Spinal cord (tissue), 10 donors: ENCODE data around the gene SPON2. TPM values are rescaled to one million over a fixed set of nuclear protein-coding genes. Genes with fewer than 3 reads are reported as not detected.

Experiments
- DNase-seq, 6 donors: peaks; one replicate each; pipeline versions ENCODE4 v3.0.0 to v3.0.0-alpha.2; 2013 to 2015; ENCODE audit warnings: low spot score in 6 of 6, low read depth in 4 of 6
- H3K27ac ChIP-seq: one replicate; pipeline ENCODE4 v1.5.1; 2013; ENCODE audit warnings: low read depth, low read length, control low read depth
- H3K27me3 ChIP-seq: one replicate; pipeline ENCODE4 v1.6.1; 2013; ENCODE audit warnings: low read length; ENCODE audit not compliant: control insufficient read depth, insufficient read depth
- H3K36me3 ChIP-seq: one replicate; pipeline ENCODE4 v1.6.1; 2013; ENCODE audit warnings: low read length; ENCODE audit not compliant: control insufficient read depth, insufficient read depth
- H3K4me1 ChIP-seq: one replicate; pipeline ENCODE4 v1.6.1; 2013; ENCODE audit warnings: low read length; ENCODE audit not compliant: control insufficient read depth, insufficient read depth
- H3K4me3 ChIP-seq: one replicate; pipeline ENCODE4 v1.5.1; 2013; ENCODE audit warnings: low read depth, low read length, control low read depth
- H3K9me3 ChIP-seq: one replicate; pipeline ENCODE4 v1.6.1; 2013; ENCODE audit warnings: low read length; ENCODE audit not compliant: control insufficient read depth, insufficient read depth
- WGBS: methylation state at CpG from one replicate; pipeline ENCODE4 v1.1.5; 2013; ENCODE audit warnings: missing lambda C conversion rate; ENCODE audit not compliant: insufficient coverage; 5-methylcytosine and 5-hydroxymethylcytosine counted together
- polyA plus RNA-seq, 2 donors: library from polyadenylated mRNA; unstranded; fragments of 120-200 nt; gene quantifications; one replicate each; pipeline ENCODE4 v1.2.1, GENCODE V29; 2013; ENCODE audit not compliant: insufficient read length in 2 of 2
- total RNA-seq, 2 donors: library from RNA; depleted of rRNA in 1 of 2; stranded (reverse); fragments of 120-200 nt in 1 of 2; fragments of >200 nt in 1 of 2; gene quantifications; one replicate each; pipeline versions ENCODE4 v1.2.3 to v1.2.4, GENCODE V29; 2013 to 2014
- donor health status: healthy.

The SPON2 gene
- total and polyA plus RNA-seq, 4 donors = 10.6 to 29.5 (median 21.5) TPM

GRCh38 chr4:1215141-1216075, 43.0 kb upstream of the SPON2 start:
- Histone ChIP-seq H3K9me3 (no peaks in the 10 kb centered on the region), H3K36me3 (peaks cover 84% of the 10 kb centered on the region), H3K27ac (no peak overlapping the region), H3K27me3 (no peaks in the 10 kb centered on the region), H3K4me3 (no peak overlapping the region), H3K4me1 (peaks cover 25% of the 10 kb centered on the region)
- 91% methylated on average over 31 of the region's 31 CpGs for WGBS
- DNase-seq = no peak

GRCh38 chr4:1214101-1215095, 42.0 kb upstream of the SPON2 start:
- H3K36me3 ChIP-seq = peaks cover 93% of the 10 kb centered on the region
- H3K4me1 ChIP-seq = peaks cover 35% of the 10 kb centered on the region
- no peak overlapping the region for H3K27ac ChIP-seq
- no peaks in the 10 kb centered on the region for H3K9me3 ChIP-seq
- DNase-seq = no peak
- H3K27me3 ChIP-seq = no peaks in the 10 kb centered on the region
- 90% methylated on average over 47 of the region's 48 CpGs for WGBS
- H3K4me3 ChIP-seq = no peak overlapping the region

- no peak overlapping the region for H3K27ac ChIP-seq
- peaks cover 96% of the 10 kb centered on the region for H3K36me3 ChIP-seq
- DNase-seq = no peak
- H3K4me3 ChIP-seq = no peak overlapping the region
- 86% methylated on average over 18 of the region's 20 CpGs for WGBS
- H3K27me3 ChIP-seq = no peaks in the 10 kb centered on the region
- H3K4me1 ChIP-seq = peaks cover 44% of the 10 kb centered on the region
- H3K9me3 ChIP-seq = no peaks in the 10 kb centered on the region
Measured at GRCh38 chr4:1213336-1213995, 41.1 kb upstream of the SPON2 start.

- H3K36me3 ChIP-seq = peaks cover 98% of the 10 kb centered on the region
- no peaks in the 10 kb centered on the region for H3K9me3 ChIP-seq
- no peak for DNase-seq
- no peak overlapping the region for H3K4me3 ChIP-seq
- whole genome bisulfite sequencing = 93% methylated on average over 20 of the region's 20 CpGs
- H3K4me1 ChIP-seq = peaks cover 52% of the 10 kb centered on the region
- H3K27me3 ChIP-seq = no peaks in the 10 kb centered on the region
- H3K27ac ChIP-seq = no peak overlapping the region
Measured at GRCh38 chr4:1212546-1213335, 40.4 kb upstream of the SPON2 start.

- Histone ChIP-seq H3K4me3 (no peak overlapping the region), H3K4me1 (peaks cover 56% of the 10 kb centered on the region)
Measured at GRCh38 chr4:1211891-1212545, 39.6 kb upstream of the SPON2 start.

GRCh38 chr4:1211371-1211770, 39.0 kb upstream of the SPON2 start:
- no CpG with 5 or more reads among the region's 13 CpGs for WGBS
- no peak overlapping the region for H3K4me3 ChIP-seq
- H3K27me3 ChIP-seq = no peaks in the 10 kb centered on the region
- peaks cover 59% of the 10 kb centered on the region for H3K4me1 ChIP-seq
- no peaks in the 10 kb centered on the region for H3K9me3 ChIP-seq
- no peak for DNase-seq
- H3K36me3 ChIP-seq = peaks cover 97% of the 10 kb centered on the region
- no peak overlapping the region for H3K27ac ChIP-seq

More at GRCh38 chr4:1211891-1212545, 39.6 kb upstream of the SPON2 start:
- no peaks in the 10 kb centered on the region for H3K27me3 ChIP-seq
- 71% methylated on average over 33 of the region's 34 CpGs for WGBS
- DNase-seq = peak in 2 of 6 donors; percentile 9 to 57
- H3K36me3 ChIP-seq = peaks cover 97% of the 10 kb centered on the region
- H3K9me3 ChIP-seq = no peaks in the 10 kb centered on the region
- no peak overlapping the region for H3K27ac ChIP-seq

GRCh38 chr4:1210971-1211370, 38.6 kb upstream of the SPON2 start:
- Histone ChIP-seq H3K9me3 (no peaks in the 10 kb centered on the region), H3K27ac (no peak overlapping the region), H3K27me3 (no peaks in the 10 kb centered on the region), H3K4me3 (no peak overlapping the region), H3K36me3 (peaks cover 97% of the 10 kb centered on the region), H3K4me1 (peaks cover 63% of the 10 kb centered on the region)
- 65% methylated on average over 7 of the region's 10 CpGs for WGBS
- DNase-seq = no peak

- peak overlapping the region; percentile 78 for H3K27ac ChIP-seq
- H3K36me3 ChIP-seq = peaks cover 97% of the 10 kb centered on the region
- peaks cover 63% of the 10 kb centered on the region for H3K4me1 ChIP-seq
- WGBS = 82% methylated on average over 22 of the region's 22 CpGs
- no peak for DNase-seq
- no peaks in the 10 kb centered on the region for H3K27me3 ChIP-seq
- no peak overlapping the region for H3K4me3 ChIP-seq
- H3K9me3 ChIP-seq = no peaks in the 10 kb centered on the region
Measured at GRCh38 chr4:1210241-1210841, 38.0 kb upstream of the SPON2 start.
